Natural killer cell (primary cell): ENCODE data around the gene TOM1. TPM values are rescaled to one million over a fixed set of nuclear protein-coding genes. Genes with fewer than 3 reads are reported as not detected.
A peak's percentile ranks its signal among the peaks of the same experiment; 100 is the strongest.

Experiments
- ATAC-seq, 3 donors: fragments of 150-1000 bp in 2 of 3; fragments of 200-7000 bp in 1 of 3; cut with Tn5 transposase; 1 replicate in 1 of 3; 2 replicates in 2 of 3; pipeline ENCODE4 v1.10.0; 2021; ENCODE audit warnings: mild to moderate bottlenecking in 2 of 3, moderate library complexity in 2 of 3
- DNase-seq, 2 donors: peaks; one replicate each; pipeline versions ENCODE4 v3.0.0 to v3.0.0-alpha.2; 2013 to 2021; ENCODE audit warnings: mixed read lengths in 1 of 2
- H3K27ac ChIP-seq: one replicate; pipeline ENCODE4 v1.5.1; 2013; ENCODE audit warnings: mild to moderate bottlenecking, low read length
- H3K27me3 ChIP-seq: one replicate; pipeline ENCODE4 v1.6.1; 2013; ENCODE audit warnings: low read length; ENCODE audit not compliant: control insufficient read depth, insufficient read depth
- H3K36me3 ChIP-seq: one replicate; pipeline ENCODE4 v1.6.1; 2013; ENCODE audit warnings: low read length; ENCODE audit not compliant: control insufficient read depth, insufficient read depth
- H3K4me1 ChIP-seq: one replicate; pipeline ENCODE4 v1.6.1; 2013; ENCODE audit warnings: low read length; ENCODE audit not compliant: control insufficient read depth, insufficient read depth
- H3K4me3 ChIP-seq: one replicate; pipeline ENCODE4 v1.5.1; 2013; ENCODE audit warnings: low read length
- H3K9me3 ChIP-seq: one replicate; pipeline ENCODE4 v1.6.1; 2013; ENCODE audit warnings: low read length; ENCODE audit not compliant: control insufficient read depth, insufficient read depth
- H3K27ac Mint-ChIP-seq, 2 donors: one replicate each; pipeline ENCODE4 v1.8.0; 2022; ENCODE audit warnings: mild to moderate bottlenecking in 2 of 2, mixed read lengths in 2 of 2, moderate library complexity in 1 of 2
- H3K27me3 Mint-ChIP-seq, 2 donors: one replicate each; pipeline ENCODE4 v1.8.0; 2022; ENCODE audit warnings: low read depth in 2 of 2, mixed read lengths in 2 of 2
- H3K36me3 Mint-ChIP-seq: one replicate; pipeline ENCODE4 v1.8.0; 2022; ENCODE audit warnings: mixed read lengths
- H3K4me1 Mint-ChIP-seq, 2 donors: one replicate each; pipeline ENCODE4 v1.8.0; 2022; ENCODE audit warnings: mixed read lengths in 2 of 2
- H3K4me3 Mint-ChIP-seq: one replicate; pipeline ENCODE4 v1.8.0; 2022; ENCODE audit warnings: mild to moderate bottlenecking, moderate library complexity, mixed read lengths
- H3K9me3 Mint-ChIP-seq, 2 donors: one replicate each; pipeline ENCODE4 v1.8.0; 2022; ENCODE audit warnings: mixed read lengths in 2 of 2
- CTCF ChIP-seq: fragments of 200-600 bp; IDR thresholded peaks from one replicate; pipeline ENCODE4 v1.8.0; 2022; ENCODE audit warnings: antibody characterized with exemption
- WGBS: methylation state at CpG from one replicate; pipeline ENCODE4 v1.1.7; 2013; ENCODE audit warnings: missing lambda C conversion rate; ENCODE audit not compliant: insufficient coverage; 5-methylcytosine and 5-hydroxymethylcytosine counted together
- intact Hi-C: fragments of 100-400 bp; cut with micrococcal nuclease; formaldehyde crosslinking; loops from one replicate; pipeline ENCODE4 v1.14.2; 2022
- total RNA-seq, 4 donors: library from RNA; stranded (reverse); fragments of 120-200 nt in 1 of 4; gene quantifications; one replicate each; pipeline versions ENCODE4 v1.2.3 to v1.2.4, GENCODE V29; 2013 to 2022

TOM1 gene
- total RNA-seq, 3 donors from 2014 or later (not counting 1 experiment from before 2014, with no cell fraction given) = 102 to 132 (median 107) TPM

GRCh38 chr22:35349704-35350538 is 50.2 kb downstream of the TOM1 start:
- no peak overlapping the region for H3K4me3 ChIP-seq
- H3K36me3 ChIP-seq = peaks cover 6% of the 10 kb centered on the region
- no peaks in the 10 kb centered on the region for H3K9me3 Mint-ChIP-seq
- intact Hi-C loops = loop anchor here (1.0 to 10.0 kb wide), 5 partner anchors 62 to 774 kb away; no protein-coding TSS in a partner anchor
- H3K36me3 Mint-ChIP-seq = no peaks in the 10 kb centered on the region
- peak in 1 of 2 donors; percentile 34 for DNase-seq
- no peaks in the 10 kb centered on the region for H3K9me3 ChIP-seq
- no peak overlapping the region for H3K27ac ChIP-seq
- H3K4me1 Mint-ChIP-seq = peaks cover 16 to 27% of the 10 kb centered on the region in 2 donors
- no peak for TF ChIP-seq CTCF
- ATAC-seq = no peak
- H3K4me3 Mint-ChIP-seq = no peak overlapping the region
- peaks cover 0 to 7% of the 10 kb centered on the region in 2 donors for H3K27me3 Mint-ChIP-seq
- H3K4me1 ChIP-seq = peaks cover 36% of the 10 kb centered on the region
- 60% methylated on average over 16 of the region's 17 CpGs for WGBS
- peaks cover 3% of the 10 kb centered on the region for H3K27me3 ChIP-seq
- peak overlapping the region in 1 of 2 donors; percentile 72 for H3K27ac Mint-ChIP-seq

- intact Hi-C loops = loop anchor here (1.0 to 10.0 kb wide), 5 partner anchors 61 to 773 kb away; no protein-coding TSS in a partner anchor
- H3K4me1 Mint-ChIP-seq = peaks cover 16 to 27% of the 10 kb centered on the region in 2 donors
Observed at GRCh38 chr22:35350539-35351503, 51.1 kb downstream of the TOM1 start.

More at GRCh38 chr22:35350539-35351503, 51.1 kb downstream of the TOM1 start:
- Mint-ChIP-seq H3K27ac (peak overlapping the region in 1 of 2 donors; percentile 72), H3K27me3 (peaks cover 0 to 10% of the 10 kb centered on the region in 2 donors), H3K4me3 (peak overlapping the region; percentile 79), H3K36me3 (no peaks in the 10 kb centered on the region), H3K9me3 (no peaks in the 10 kb centered on the region)
- Histone ChIP-seq H3K9me3 (no peaks in the 10 kb centered on the region), H3K27ac (peak overlapping the region; percentile 18), H3K4me3 (peak overlapping the region; percentile 39), H3K4me1 (peaks cover 38% of the 10 kb centered on the region), H3K36me3 (peaks cover 4% of the 10 kb centered on the region), H3K27me3 (peaks cover 3% of the 10 kb centered on the region)
- TF ChIP-seq CTCF = peak; percentile 88
- peak; percentile 91 to 93 (median 92) for ATAC-seq
- DNase-seq = peak; percentile 77 to 92
- WGBS = 4% methylated on average over 47 of the region's 47 CpGs
